Ovary (tissue), 9 donors: ENCODE results near the gene RHBDF2. TPM values are rescaled to one million over a fixed set of nuclear protein-coding genes. Genes with fewer than 3 reads are reported as not detected.

Experiments
- DNase-seq, 5 donors: peaks; one replicate each; pipeline ENCODE4 v3.0.0-alpha.2; 2019 to 2020
- H3K27ac ChIP-seq, 2 donors: fragments of 200-600 bp; one replicate each; pipeline versions ENCODE4 v1.5.1 to v1.8.0; 2019 to 2022
- H3K27me3 ChIP-seq: fragments of 200-600 bp; one replicate; pipeline ENCODE4 v1.8.0; 2022
- H3K36me3 ChIP-seq: fragments of 200-600 bp; sonication (generic); one replicate; pipeline ENCODE4 v1.5.1; 2019
- H3K4me1 ChIP-seq: one replicate; pipeline ENCODE4 v1.8.1; 2013; ENCODE audit warnings: mild to moderate bottlenecking, moderate library complexity; ENCODE audit not compliant: insufficient read depth
- H3K4me3 ChIP-seq: fragments of 200-600 bp; sonication (generic); one replicate; pipeline ENCODE4 v1.5.1; 2017
- H3K9me3 ChIP-seq, 2 donors: fragments of 200-600 bp in 1 of 2; sonication (generic) in 1 of 2; one replicate each; pipeline versions ENCODE4 v1.5.1 to v1.8.1; 2013 to 2019; ENCODE audit warnings: mild to moderate bottlenecking in 1 of 2, moderate library complexity in 1 of 2
- EP300 ChIP-seq: sonication (generic); formaldehyde crosslinking; IDR thresholded peaks from one replicate; pipeline ENCODE4 v1.6.1; 2017; ENCODE audit warnings: antibody characterized with exemption
- POLR2A ChIP-seq: fragments of 450-650 bp; IDR thresholded peaks from one replicate; pipeline ENCODE4 v1.6.1; 2017; ENCODE audit warnings: antibody characterized with exemption, mild to moderate bottlenecking, moderate library complexity
- WGBS, 3 donors: extraction: QIAGEN DNeasy Blood & Tissue Kit in 1 of 3; methylation state at CpG; one replicate each; pipeline versions ENCODE4 v1.1.5 to v1.1.7; 2013 to 2017; 5-methylcytosine and 5-hydroxymethylcytosine counted together
- intact Hi-C, 4 donors: fragments of 100-400 bp; cut with DNase I; formaldehyde crosslinking; loops; one replicate each; pipeline versions ENCODE4 v1.11.0 to v1.15.1; 2022 to 2023
- polyA plus RNA-seq, 2 donors: library from polyadenylated mRNA; stranded (reverse); fragments of 200-250 nt in 1 of 2; fragments of 350-450 nt in 1 of 2; fragmentation: Illumina TruSeq in 1 of 2; extraction: RNeasy Lipid Tissue Mini Kit (QIAGEN cat#74804) in 1 of 2; gene quantifications; one replicate each; pipeline ENCODE4 v1.2.3, GENCODE V29; 2013 to 2014
- total RNA-seq, 7 donors: library from RNA; depleted of rRNA in 2 of 7; stranded (reverse); fragments of >200 nt in 2 of 7; fragmentation: NEBNext Ultra II Directional in 3 of 7; extraction: Animal tissue kit (Norgen Biotek cat#: 25700) in 3 of 7; gene quantifications; one replicate each; pipeline versions ENCODE4 v1.1.0 to v1.2.4, GENCODE V29; 2016 to 2023
- TF ChIP-seq, protein P1 (sequence below), 3 donors: fragments of 450-650 bp in 2 of 3; fragments of 200-600 bp in 1 of 3; IDR thresholded peaks; one replicate each; pipeline versions ENCODE4 v1.5.1 to v1.8.0; 2016 to 2022; ENCODE audit warnings: antibody characterized with exemption in 3 of 3, mild to moderate bottlenecking in 1 of 3
- donor health status: DM: no; HTN: no; CAD: no; lungs with moderate emphysema.
- donor health status: DM: no; HTN: no; CAD: no.
- donor health status: Bipolar disorder and iron deficiency.
- donor health status: DM: yes; HTN: yes; CAD: no.
- donor health status: DM: no; HTN: no; CAD: no.
- donor health status: DM: yes; HTN: yes; CAD: no.

Gene RHBDF2
- total and polyA plus RNA-seq, 9 donors: 3.3 to 39.9 (median 19.5) TPM

DNA sequence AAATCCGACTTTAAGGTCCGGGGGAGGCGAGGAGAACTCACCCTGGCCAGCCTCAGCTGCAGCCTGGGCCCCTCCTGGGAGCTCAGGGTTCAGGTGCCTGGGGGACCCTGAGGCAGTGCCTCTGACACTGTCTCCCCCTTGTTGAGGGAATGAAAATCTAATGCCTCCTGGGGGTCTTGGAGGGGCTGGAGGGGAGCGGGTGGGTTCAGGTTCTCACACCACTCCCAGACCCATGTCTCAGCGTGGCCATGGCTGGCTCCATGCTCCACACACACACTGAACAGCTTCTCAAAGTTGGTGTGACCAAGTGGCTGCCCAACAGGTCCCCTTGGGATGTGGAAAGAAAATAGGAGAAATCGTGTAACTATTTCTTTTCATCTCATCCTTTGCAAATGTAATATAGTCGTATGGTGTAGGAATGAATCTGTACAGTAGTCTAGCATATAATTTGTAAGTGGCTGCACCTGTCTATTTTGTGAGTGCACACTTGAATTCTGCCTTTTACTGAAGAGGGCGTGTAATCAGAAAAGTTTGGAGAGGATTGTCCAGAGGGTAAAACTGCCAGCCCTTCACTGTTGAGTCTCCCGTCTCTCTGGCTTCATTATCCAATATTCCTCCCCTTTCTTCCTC is 37.8 kb upstream of the RHBDF2 start:
- no peaks in the 10 kb centered on the region for H3K27me3 ChIP-seq
- intact Hi-C loops: loop anchor here in 1 of 4 donors (10.0 kb wide), 1 partner anchor 166 kb away; no protein-coding TSS in a partner anchor
- no peak for DNase-seq
- H3K27ac ChIP-seq: no peak overlapping the region
- no peaks in the 10 kb centered on the region for H3K9me3 ChIP-seq
- 80 to 86% (median 81%) methylated on average over 9 of the region's 9 CpGs for WGBS, 3 donors
- no peak for TF ChIP-seq EP300
- TF ChIP-seq, protein P1, sequence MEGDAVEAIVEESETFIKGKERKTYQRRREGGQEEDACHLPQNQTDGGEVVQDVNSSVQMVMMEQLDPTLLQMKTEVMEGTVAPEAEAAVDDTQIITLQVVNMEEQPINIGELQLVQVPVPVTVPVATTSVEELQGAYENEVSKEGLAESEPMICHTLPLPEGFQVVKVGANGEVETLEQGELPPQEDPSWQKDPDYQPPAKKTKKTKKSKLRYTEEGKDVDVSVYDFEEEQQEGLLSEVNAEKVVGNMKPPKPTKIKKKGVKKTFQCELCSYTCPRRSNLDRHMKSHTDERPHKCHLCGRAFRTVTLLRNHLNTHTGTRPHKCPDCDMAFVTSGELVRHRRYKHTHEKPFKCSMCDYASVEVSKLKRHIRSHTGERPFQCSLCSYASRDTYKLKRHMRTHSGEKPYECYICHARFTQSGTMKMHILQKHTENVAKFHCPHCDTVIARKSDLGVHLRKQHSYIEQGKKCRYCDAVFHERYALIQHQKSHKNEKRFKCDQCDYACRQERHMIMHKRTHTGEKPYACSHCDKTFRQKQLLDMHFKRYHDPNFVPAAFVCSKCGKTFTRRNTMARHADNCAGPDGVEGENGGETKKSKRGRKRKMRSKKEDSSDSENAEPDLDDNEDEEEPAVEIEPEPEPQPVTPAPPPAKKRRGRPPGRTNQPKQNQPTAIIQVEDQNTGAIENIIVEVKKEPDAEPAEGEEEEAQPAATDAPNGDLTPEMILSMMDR (IDR thresholded peaks at IDR 0.05): no peak
- TF ChIP-seq POLR2A: no peak
- no peak overlapping the region for H3K4me3 ChIP-seq
- no peaks in the 10 kb centered on the region for H3K36me3 ChIP-seq
- H3K4me1 ChIP-seq: peaks cover 19% of the 10 kb centered on the region

DNA sequence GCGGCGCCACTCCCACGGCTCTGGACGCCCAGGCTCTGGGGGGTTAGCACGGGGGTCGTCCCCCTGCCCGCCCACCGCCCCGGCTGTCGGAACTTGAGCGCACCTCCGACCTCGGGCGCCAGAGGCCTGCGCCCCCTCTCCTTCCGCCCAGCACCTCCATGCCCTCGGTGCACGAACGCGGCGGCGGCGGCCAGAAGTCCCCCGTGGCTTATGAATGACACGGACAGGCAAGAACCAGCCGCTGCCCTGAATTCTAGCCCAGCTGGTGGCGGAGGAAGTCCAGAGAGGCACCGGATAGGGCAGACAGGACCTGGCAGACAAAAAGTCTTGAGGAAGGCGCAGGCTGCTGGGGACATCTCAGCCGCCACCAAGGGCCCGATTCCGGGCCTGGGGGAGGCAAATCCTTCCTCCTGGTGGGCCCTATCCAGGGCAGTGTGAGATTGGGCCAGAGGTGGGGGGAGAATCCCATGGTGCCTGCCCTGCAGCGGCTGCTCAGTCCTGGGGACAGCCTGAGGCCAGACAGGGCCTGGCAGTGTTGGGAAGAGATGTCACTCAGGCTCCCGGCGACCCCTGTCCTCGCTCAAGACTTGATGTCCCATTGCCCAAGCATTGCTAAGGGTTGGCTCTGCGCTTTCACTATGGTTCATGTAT is 37.2 kb upstream of the RHBDF2 start:
- no peak for TF ChIP-seq POLR2A
- TF ChIP-seq EP300: no peak
- TF ChIP-seq, protein P1 (IDR thresholded peaks at IDR 0.05): no peak
- intact Hi-C loops: loop anchor here in 1 of 4 donors (10.0 kb wide), 1 partner anchor 166 kb away; no protein-coding TSS in a partner anchor
- peak in 1 of 5 donors; percentile 22 for DNase-seq
- Histone ChIP-seq H3K4me3 (peak overlapping the region; percentile 34), H3K9me3 (no peaks in the 10 kb centered on the region), H3K27ac (no peak overlapping the region), H3K27me3 (no peaks in the 10 kb centered on the region), H3K36me3 (no peaks in the 10 kb centered on the region), H3K4me1 (peaks cover 13% of the 10 kb centered on the region)
- WGBS, 3 donors: 24 to 39% (median 32%) methylated on average over 25 to 37 of the region's 37 CpGs

DNA sequence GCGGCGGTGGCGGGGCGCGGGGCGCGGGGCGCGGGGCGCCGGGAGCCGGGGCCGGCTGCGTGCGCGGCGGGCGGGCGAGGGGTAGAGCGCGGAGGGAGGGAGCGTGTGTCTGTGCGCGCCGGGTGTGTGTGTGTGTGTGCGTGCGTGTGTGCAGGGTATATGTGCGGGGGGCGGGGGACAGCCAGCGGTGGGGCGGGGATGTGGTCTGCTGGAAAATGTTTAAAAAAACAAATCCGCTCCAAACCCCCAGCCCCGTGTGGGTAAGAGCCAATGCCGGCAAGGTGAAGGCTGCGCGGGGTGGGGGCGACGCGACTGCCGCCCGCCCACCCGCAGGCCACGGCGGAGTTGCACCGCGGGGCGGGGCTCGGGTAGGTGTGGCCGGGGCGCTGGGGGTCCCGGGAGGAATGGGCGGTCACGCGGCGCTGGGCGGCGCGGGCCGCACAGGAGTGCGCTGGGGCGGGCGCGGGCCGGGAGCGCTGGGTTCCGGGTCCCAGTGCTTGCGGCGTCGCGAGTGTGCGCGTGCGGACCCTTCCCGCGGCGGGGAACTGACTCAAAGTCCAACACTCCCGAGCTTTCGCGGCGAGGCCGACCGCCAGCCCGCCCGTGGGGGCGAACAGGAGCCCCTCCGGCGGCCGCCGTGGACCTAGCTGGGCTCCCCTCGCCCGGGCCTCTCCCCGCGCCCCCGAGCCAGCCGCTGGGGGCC is 36.5 kb upstream of the RHBDF2 start, which contains the start of gene CYGB:
Gene CYGB, minus strand, starts transcription at position 132 of the 703 bp plus-strand sequence. CDS start 167 bp downstream, outside the sequence.
- no peaks in the 10 kb centered on the region for H3K27me3 ChIP-seq
- TF ChIP-seq, protein P1 (IDR thresholded peaks at IDR 0.05): no peak
- no peak for TF ChIP-seq POLR2A
- no peak for TF ChIP-seq EP300
- peak in 2 of 5 donors; percentile 62 to 63 for DNase-seq
- H3K27ac ChIP-seq: peak within 1 kb of the TSS; percentile 25 to 48
- intact Hi-C loops: loop anchor here in 1 of 4 donors (10.0 kb wide), 1 partner anchor 167 kb away; no protein-coding TSS in a partner anchor
- no peaks in the 10 kb centered on the region for H3K9me3 ChIP-seq
- H3K4me3 ChIP-seq: peak within 1 kb of the TSS; percentile 34
- H3K4me1 ChIP-seq: peaks cover 13% of the 10 kb centered on the region
- 0 to 2% (median 2%) methylated on average over 34 to 95 of the region's 95 CpGs for WGBS, 3 donors
- H3K36me3 ChIP-seq: no peaks in the 10 kb centered on the region

DNA sequence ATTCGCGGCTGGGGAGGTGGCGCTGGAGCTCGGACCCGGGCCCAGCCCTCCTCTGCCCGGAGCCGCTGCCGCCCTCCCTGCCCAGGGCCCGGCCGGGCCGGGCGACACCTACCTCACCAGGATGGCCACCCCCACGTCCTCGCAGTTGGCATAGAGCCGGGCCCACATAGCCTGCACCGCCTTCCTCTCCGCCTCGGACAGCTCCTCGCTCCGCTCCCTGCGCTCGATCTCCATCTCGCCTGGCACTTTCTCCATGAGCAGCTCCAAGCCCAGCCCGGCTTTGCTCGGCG is 36.0 kb upstream of the RHBDF2 start:
- no peak for TF ChIP-seq EP300
- no peak for TF ChIP-seq POLR2A
- TF ChIP-seq, protein P1 (IDR thresholded peaks at IDR 0.05): no peak
- Histone ChIP-seq H3K27me3 (no peaks in the 10 kb centered on the region), H3K36me3 (no peaks in the 10 kb centered on the region), H3K4me3 (peak overlapping the region; percentile 34), H3K9me3 (no peaks in the 10 kb centered on the region), H3K4me1 (peaks cover 13% of the 10 kb centered on the region), H3K27ac (peak overlapping the region; percentile 25 to 48)
- intact Hi-C loops: loop anchor here in 1 of 4 donors (10.0 kb wide), 1 partner anchor 168 kb away; no protein-coding TSS in a partner anchor
- 2 to 4% (median 2%) methylated on average over 22 to 26 of the region's 26 CpGs for WGBS, 3 donors
- peak; percentile 42 to 71 (median 68) for DNase-seq
